Hematopoietic multipotent progenitor cell treated with erythropoietin and hydrocortisone succinate and interleukin-3 and kit ligand, for 4 days (in vitro differentiated cells): ENCODE results near the gene SFXN3.

Experiments
- DNase-seq: peaks from one replicate; pipeline ENCODE4 v3.0.0-alpha.2; 2015

SFXN3 gene

GRCh38 chr10:101000127-101000914, 30.7 kb upstream of the SFXN3 start:
- DNase-seq = peak; percentile 49

- peak; percentile 52 for DNase-seq
Measured at GRCh38 chr10:101000915-101001658, 29.9 kb upstream of the SFXN3 start.

- no peak for DNase-seq
Measured at GRCh38 chr10:101001659-101002035, 29.4 kb upstream of the SFXN3 start.

- no peak for DNase-seq
Measured at GRCh38 chr10:101002456-101002855, 28.6 kb upstream of the SFXN3 start.

GRCh38 chr10:101003639-101004206, 27.3 kb upstream of the SFXN3 start:
- no peak for DNase-seq

- no peak for DNase-seq
Measured at GRCh38 chr10:101005361-101005760, 25.7 kb upstream of the SFXN3 start.

- DNase-seq = no peak
Measured at GRCh38 chr10:101005869-101006567, 25.0 kb upstream of the SFXN3 start.

GRCh38 chr10:101006593-101007098, 24.4 kb upstream of the SFXN3 start:
- no peak for DNase-seq

GRCh38 chr10:101007099-101007711, 23.8 kb upstream of the SFXN3 start:
- DNase-seq = no peak

- no peak for DNase-seq
Measured at GRCh38 chr10:101007915-101008822, 22.9 kb upstream of the SFXN3 start.

GRCh38 chr10:101008823-101009423, 22.1 kb upstream of the SFXN3 start:
- no peak for DNase-seq

- no peak for DNase-seq
Measured at GRCh38 chr10:101010329-101010728, 20.7 kb upstream of the SFXN3 start.

- peak; percentile 51 for DNase-seq
Measured at GRCh38 chr10:101011517-101012423, 19.3 kb upstream of the SFXN3 start.

GRCh38 chr10:101012525-101013364, 18.3 kb upstream of the SFXN3 start:
- peak; percentile 96 for DNase-seq

- no peak for DNase-seq
Measured at GRCh38 chr10:101013365-101013825, 17.6 kb upstream of the SFXN3 start.

GRCh38 chr10:101014230-101014884, 16.7 kb upstream of the SFXN3 start:
- DNase-seq = peak; percentile 85

GRCh38 chr10:101014966-101015581, 16.0 kb upstream of the SFXN3 start:
- DNase-seq = peak; percentile 35

GRCh38 chr10:101015582-101015973, 15.5 kb upstream of the SFXN3 start:
- no peak for DNase-seq
